GM18867 (cell line): ENCODE data around the gene NTRK1.

Experiments used
- ATAC-seq: cut with Tn5 transposase; IDR thresholded peaks from one replicate; pipeline ENCODE4 v1.9.1; 2021; ENCODE audit warnings: mild to moderate bottlenecking, moderate library complexity; ENCODE audit not compliant: unreplicated experiment

The NTRK1 gene

GRCh38 chr1:156860628-156861423 lies at the start of gene NTRK1:
NTRK1 (plus strand) TSS chr1:156860865; CDS start chr1:156860935, 70 bp downstream.
- ATAC-seq = peak; percentile 41

GRCh38 chr1:156811168-156811567 lies 49.5 kb upstream of the NTRK1 start:
- no peak for ATAC-seq

GRCh38 chr1:156812293-156812990 lies 48.2 kb upstream of the NTRK1 start:
- ATAC-seq = no peak

DNA sequence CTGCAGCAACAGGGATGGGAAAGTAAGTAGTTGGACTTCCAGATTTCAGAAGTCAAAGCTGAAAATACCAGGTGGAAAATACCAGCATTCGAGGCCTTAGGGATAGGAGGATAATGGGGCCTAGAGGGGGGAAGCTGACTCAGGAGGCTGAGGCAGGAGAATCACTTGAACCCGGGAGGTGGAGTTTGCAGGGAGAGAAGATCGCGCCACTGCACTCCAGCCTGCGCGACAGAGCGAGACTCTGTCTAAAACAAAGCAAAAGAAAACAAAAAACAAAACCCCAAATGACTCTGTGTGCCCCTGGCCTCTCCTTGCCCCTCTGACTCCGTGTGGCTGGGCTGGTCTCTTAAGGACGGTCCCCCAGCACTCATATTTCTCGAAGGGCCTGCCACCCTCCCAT lies 47.4 kb upstream of the NTRK1 start:
- ATAC-seq = no peak

GRCh38 chr1:156813750-156814570 lies 46.7 kb upstream of the NTRK1 start:
- no peak for ATAC-seq

DNA sequence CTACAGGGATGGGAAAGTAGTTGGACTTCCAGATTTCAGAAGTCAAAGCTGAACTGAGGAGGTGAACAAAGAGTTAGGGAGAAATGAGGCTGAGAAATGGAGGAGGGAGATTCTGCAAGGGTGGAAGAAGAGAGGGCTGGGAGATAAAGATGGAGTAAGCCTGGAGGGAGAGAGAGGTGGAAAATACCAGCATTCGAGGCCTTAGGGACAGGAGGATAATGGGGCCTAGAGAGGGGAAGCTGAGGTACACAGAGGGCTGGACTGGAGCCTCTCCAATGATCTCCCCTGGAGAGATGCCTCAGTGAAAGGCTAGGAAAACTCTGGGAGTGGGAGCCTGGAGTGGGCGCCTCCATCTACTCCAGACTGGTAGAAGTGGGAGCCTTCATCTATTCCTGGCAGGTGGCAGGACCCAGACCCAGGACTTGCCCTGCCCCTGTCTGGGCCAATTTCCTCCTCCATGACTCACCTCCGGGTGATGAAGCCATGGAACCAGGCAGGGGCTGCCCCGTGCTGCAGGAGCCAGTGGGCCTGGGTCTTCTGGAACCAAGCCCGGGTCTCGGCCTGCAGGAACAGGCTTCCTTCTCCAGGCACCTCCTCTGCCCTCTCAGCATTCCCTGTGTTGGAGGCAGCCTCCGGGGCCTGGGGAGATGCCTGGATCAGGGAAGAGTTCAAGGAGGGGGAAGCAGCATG lies 45.9 kb upstream of the NTRK1 start:
- ATAC-seq = no peak

DNA sequence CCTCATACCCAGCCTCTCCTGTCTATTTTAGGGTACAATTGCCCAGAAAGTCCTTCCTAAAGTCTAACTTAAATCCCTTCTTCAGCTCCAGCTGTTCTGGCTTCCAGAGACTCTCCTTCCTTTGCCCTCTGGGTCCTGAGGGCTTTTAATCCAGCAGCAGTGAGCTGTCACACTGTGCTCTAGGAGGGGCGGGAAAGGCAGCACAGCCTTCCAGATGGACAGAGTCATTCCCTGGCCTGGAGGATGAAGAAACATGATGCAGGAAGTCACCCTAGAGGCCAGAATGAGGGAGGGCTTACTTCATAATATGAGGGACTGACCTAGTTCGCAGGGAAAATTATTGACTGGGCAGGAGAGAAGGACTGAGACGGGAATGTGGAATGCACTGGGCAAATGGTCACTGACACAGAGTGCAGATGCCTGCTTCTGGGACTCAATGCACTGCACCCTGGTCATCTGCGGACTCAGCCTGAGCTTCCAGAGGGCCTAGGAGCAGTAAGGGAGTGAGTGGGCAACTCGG lies 45.3 kb upstream of the NTRK1 start:
- no peak for ATAC-seq

DNA sequence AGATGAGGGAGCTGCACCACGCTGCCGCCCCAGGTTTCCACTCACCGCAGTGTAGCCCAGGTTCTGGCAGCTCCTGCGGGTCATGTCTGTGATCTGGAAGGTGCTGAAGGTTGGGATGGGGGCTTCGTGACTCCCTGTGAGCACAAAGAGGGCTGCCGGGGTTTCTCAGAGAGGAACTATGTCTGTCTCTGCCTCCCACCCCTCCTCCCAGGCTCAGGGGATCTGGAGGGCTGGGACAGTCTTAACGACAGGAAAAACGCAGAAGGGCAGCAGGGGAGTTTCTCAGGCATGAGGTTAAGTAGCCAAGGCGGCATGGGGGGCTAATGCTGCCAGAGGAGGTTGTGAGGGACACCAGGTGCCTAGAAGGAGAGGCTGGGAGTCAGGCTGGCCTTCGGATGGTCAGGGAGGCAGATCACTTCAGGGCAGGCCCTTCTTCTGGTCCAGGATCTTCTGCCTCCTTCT lies 44.7 kb upstream of the NTRK1 start:
- no peak for ATAC-seq

GRCh38 chr1:156816561-156817328 lies 43.9 kb upstream of the NTRK1 start, which contains the start of gene SH2D2A:
SH2D2A (minus strand) TSS chr1:156816848; CDS start chr1:156816708, 140 bp downstream.
- peak; percentile 82 for ATAC-seq

DNA sequence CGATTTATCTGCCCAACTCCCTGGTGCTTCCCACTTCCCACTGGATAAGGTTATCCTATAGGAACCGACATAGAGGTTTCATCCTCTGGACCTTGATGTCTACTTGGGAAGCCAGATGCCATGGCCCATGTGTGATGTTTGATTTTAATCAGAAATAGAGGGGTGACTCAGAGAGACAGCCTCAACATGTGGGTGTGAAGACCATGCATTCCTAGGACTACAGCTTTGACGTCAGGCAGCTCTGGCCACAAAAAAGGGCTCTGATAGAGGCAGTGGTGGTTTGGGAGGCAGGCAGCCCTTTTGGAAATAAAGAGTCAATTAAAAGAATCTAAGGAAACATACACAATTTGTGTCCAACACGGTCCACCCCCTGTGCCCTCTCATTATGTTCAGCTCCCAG lies 38.9 kb upstream of the NTRK1 start:
- no peak for ATAC-seq

DNA sequence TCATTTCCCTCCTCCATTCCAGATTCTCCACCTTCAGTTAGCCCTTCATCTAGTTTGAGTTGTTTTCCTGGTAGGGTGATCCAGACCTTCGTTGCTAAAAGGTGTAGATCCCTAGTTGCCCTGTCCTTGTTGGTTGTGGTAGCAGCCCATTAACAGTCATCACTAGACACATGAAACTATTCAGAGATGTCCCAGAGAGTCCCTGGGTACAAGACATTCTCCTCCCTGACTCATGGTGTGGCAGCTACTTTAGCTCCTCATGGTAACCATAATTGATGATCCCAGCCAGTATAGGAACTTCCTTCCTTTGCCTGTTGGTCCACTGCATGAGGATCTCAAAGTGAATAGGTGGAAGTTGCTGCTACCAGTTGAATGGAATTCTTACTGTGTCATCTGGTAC lies 38.0 kb upstream of the NTRK1 start:
- no peak for ATAC-seq

- ATAC-seq = no peak
These were observed 37.4 kb upstream of the NTRK1 start for GRCh38 chr1:156823210-156823790.

- ATAC-seq = no peak
These were observed 34.0 kb upstream of the NTRK1 start for GRCh38 chr1:156826630-156827029.

- ATAC-seq = no peak
These were observed 32.1 kb upstream of the NTRK1 start for GRCh38 chr1:156828400-156829124.

DNA sequence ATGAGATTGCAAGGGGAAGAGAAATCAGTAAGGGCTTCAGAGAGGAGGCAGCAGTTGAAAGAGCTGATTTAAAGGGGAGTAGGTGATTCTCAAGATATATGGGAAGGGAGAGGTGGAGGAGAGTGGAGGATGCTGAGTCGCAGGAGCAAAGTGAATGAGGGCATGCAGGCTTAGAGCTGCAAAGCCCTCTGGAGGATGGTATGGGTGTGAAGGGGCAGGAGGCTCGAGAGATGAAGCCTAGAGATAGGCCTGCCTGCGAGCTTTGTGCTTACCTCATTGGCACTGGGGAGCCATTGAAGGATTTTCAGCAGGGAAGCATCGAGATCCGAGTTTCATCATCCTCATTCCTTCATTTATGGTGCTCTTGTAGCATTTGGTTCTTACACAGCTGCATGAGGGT lies 28.2 kb upstream of the NTRK1 start:
- ATAC-seq = no peak

DNA sequence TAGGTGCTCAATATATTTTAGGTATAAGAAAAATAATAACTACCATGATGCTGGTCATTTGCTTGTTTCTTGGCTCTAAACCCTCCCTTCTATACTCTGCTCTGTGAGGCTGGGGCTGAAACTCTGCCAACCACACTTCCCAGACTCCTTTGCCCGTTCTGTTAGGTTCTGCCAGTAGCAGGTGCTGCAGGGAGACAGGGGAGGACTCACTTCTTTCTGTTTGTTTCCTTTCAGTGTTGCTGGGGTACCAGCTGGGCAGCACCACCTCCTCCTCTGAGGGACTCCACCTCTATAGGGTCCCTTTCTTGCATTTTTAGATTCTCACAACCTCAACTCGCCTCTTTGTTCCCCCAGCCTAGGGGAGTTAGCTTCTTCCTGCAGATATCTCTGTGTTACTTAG lies 27.1 kb upstream of the NTRK1 start:
- no peak for ATAC-seq

- ATAC-seq = no peak
These were observed 26.3 kb upstream of the NTRK1 start for GRCh38 chr1:156834322-156834721.

GRCh38 chr1:156836041-156836654 lies 24.5 kb upstream of the NTRK1 start:
- ATAC-seq = no peak
